HEK293 (cell line): ENCODE measurements around the gene USO1.

Experiments
- CTCF ChIA-PET: fragments of 350-600 bp; formaldehyde crosslinking; extraction: SDS; loops from one replicate; lab custom pipeline; 2021; ENCODE audit warnings: antibody characterized with exemption; lab: Yijun Ruan, JAX
- POLR2A ChIA-PET: fragments of 300-600 bp; formaldehyde crosslinking; extraction: SDS; loops from one replicate; lab custom pipeline; 2020; ENCODE audit warnings: antibody characterized with exemption, inconsistent platforms; lab: Yijun Ruan, JAX
- H3K27ac ChIP-seq: fragments of 200-500 bp; sonication (Bioruptor generic); 2 replicates; pipeline ENCODE4 v1.5.1; 2014; ENCODE audit warnings: low read depth, low read length, control low read depth, inconsistent platforms; ENCODE audit errors: extremely low read depth
- H3K36me3 ChIP-seq, 2 experiments: fragments of 200-500 bp in 1 of 2; sonication (Bioruptor generic) in 1 of 2; 1 replicate in 1 of 2; 2 replicates in 1 of 2; pipeline ENCODE4 v1.5.1; 2014 to 2017; ENCODE audit warnings: inconsistent platforms in 2 of 2, low read length in 2 of 2; ENCODE audit not compliant: control insufficient read depth in 2 of 2, insufficient read depth in 1 of 2
- H3K4me1 ChIP-seq: fragments of 200-500 bp; sonication (Bioruptor generic); 2 replicates; pipeline ENCODE4 v1.5.1; 2014; ENCODE audit warnings: mild to moderate bottlenecking, low read length, inconsistent platforms; ENCODE audit not compliant: control insufficient read depth, insufficient read depth
- H3K4me3 ChIP-seq: 2 replicates; pipeline ENCODE4 v1.5.1; 2011; ENCODE audit warnings: low read depth, mild to moderate bottlenecking, control low read depth, low read length, moderate library complexity
- H3K9me3 ChIP-seq: fragments of 200-500 bp; sonication (Bioruptor generic); 2 replicates; pipeline ENCODE4 v1.5.1; 2014; ENCODE audit warnings: low read depth, low read length, inconsistent platforms; ENCODE audit not compliant: control insufficient read depth, insufficient read depth
- BCL11B ChIP-seq: fragments of 450-650 bp; formaldehyde crosslinking; IDR thresholded peaks from 2 replicates; pipeline ENCODE4 v1.5.1; 2016; ENCODE audit warnings: low read depth, missing biosample characterization, missing genetic modification characterization
- EGR2 ChIP-seq: fragments of 450-650 bp; formaldehyde crosslinking; IDR thresholded peaks from 2 replicates; pipeline ENCODE4 v1.5.1; 2016; ENCODE audit warnings: low read depth, missing biosample characterization, missing genetic modification characterization
- GLIS1 ChIP-seq: fragments of 450-650 bp; formaldehyde crosslinking; IDR thresholded peaks from 2 replicates; pipeline ENCODE4 v1.5.1; 2016; ENCODE audit warnings: missing biosample characterization, missing genetic modification characterization
- HOXC10 ChIP-seq: sonication (generic); formaldehyde crosslinking; IDR thresholded peaks from 2 replicates; pipeline ENCODE4 v1.8.1; 2023; ENCODE audit warnings: mild to moderate bottlenecking, missing genetic modification reagents
- KLF7 ChIP-seq: fragments of 450-650 bp; formaldehyde crosslinking; IDR thresholded peaks from 2 replicates; pipeline ENCODE4 v1.5.1; 2016; ENCODE audit warnings: missing biosample characterization, missing genetic modification characterization, borderline replicate concordance
- PBX3 ChIP-seq: sonication (generic); formaldehyde crosslinking; IDR thresholded peaks from 2 replicates; pipeline ENCODE4 v1.8.1; 2022; ENCODE audit warnings: mild to moderate bottlenecking, moderate library complexity, missing genetic modification reagents
- SP3 ChIP-seq: fragments of 450-650 bp; formaldehyde crosslinking; IDR thresholded peaks from 2 replicates; pipeline ENCODE4 v1.5.1; 2016; ENCODE audit warnings: missing biosample characterization, missing genetic modification characterization
- TRIM28 ChIP-seq: IDR thresholded peaks from 2 replicates; pipeline ENCODE4 v1.6.1; 2011; ENCODE audit warnings: low read length, control low read depth, borderline replicate concordance
- ZNF10 ChIP-seq: fragments of 450-650 bp; formaldehyde crosslinking; IDR thresholded peaks from 2 replicates; pipeline ENCODE4 v1.5.1; 2017; ENCODE audit warnings: missing biosample characterization, missing genetic modification characterization
- ZNF19 ChIP-seq: fragments of 450-650 bp; formaldehyde crosslinking; IDR thresholded peaks from 2 replicates; pipeline ENCODE4; 2016; ENCODE audit warnings: missing biosample characterization, missing genetic modification characterization, low read depth
- ZNF221 ChIP-seq: fragments of 450-650 bp; formaldehyde crosslinking; IDR thresholded peaks from 2 replicates; pipeline ENCODE4 v1.5.1; 2017; ENCODE audit warnings: missing biosample characterization, missing genetic modification characterization, borderline replicate concordance
- ZNF391 ChIP-seq: fragments of 450-650 bp; formaldehyde crosslinking; IDR thresholded peaks from 2 replicates; pipeline ENCODE4 v1.5.1; 2016; ENCODE audit warnings: low read depth, missing biosample characterization, missing genetic modification characterization, borderline replicate concordance
- ZNF426 ChIP-seq: fragments of 450-650 bp; formaldehyde crosslinking; IDR thresholded peaks from 2 replicates; pipeline ENCODE4 v1.5.1; 2017; ENCODE audit warnings: missing biosample characterization, missing genetic modification characterization, mild to moderate bottlenecking, inconsistent platforms, moderate library complexity
- ZNF48 ChIP-seq: fragments of 450-650 bp; formaldehyde crosslinking; IDR thresholded peaks from 2 replicates; pipeline ENCODE4 v1.5.1; 2016; ENCODE audit warnings: missing biosample characterization, missing genetic modification characterization
- ZNF624 ChIP-seq: fragments of 450-650 bp; formaldehyde crosslinking; IDR thresholded peaks from 2 replicates; pipeline ENCODE4 v1.5.1; 2017; ENCODE audit warnings: missing biosample characterization, missing genetic modification characterization
- ZNF704 ChIP-seq: fragments of 450-650 bp; formaldehyde crosslinking; IDR thresholded peaks from 2 replicates; pipeline ENCODE4 v1.5.1; 2016; ENCODE audit warnings: missing biosample characterization, missing genetic modification characterization
- ZNF768 ChIP-seq: fragments of 450-650 bp; formaldehyde crosslinking; IDR thresholded peaks from 2 replicates; pipeline ENCODE4 v1.5.1; 2018; ENCODE audit warnings: missing biosample characterization, mild to moderate bottlenecking, missing genetic modification characterization
- ZSCAN23 ChIP-seq: fragments of 450-650 bp; formaldehyde crosslinking; IDR thresholded peaks from 2 replicates; pipeline ENCODE4 v1.5.1; 2016; ENCODE audit warnings: missing biosample characterization, missing genetic modification characterization

Gene USO1

GRCh38 chr4:75699299-75699698 is 25.1 kb upstream of the USO1 start:
- no peak for TF ChIP-seq BCL11B (tag by site-specific recombination)
- no peak for TF ChIP-seq ZNF426 (tag by site-specific recombination)
- no peaks in the 10 kb centered on the region; a peak in 1 of 3 replicates for H3K36me3 ChIP-seq

GRCh38 chr4:75702919-75703411 is 21.4 kb upstream of the USO1 start:
- no peaks in the 10 kb centered on the region for H3K9me3 ChIP-seq
- no peaks in the 10 kb centered on the region for H3K4me1 ChIP-seq
- H3K4me3 ChIP-seq: no peak overlapping the region
- no peaks in the 10 kb centered on the region; a peak in 1 of 3 replicates for H3K36me3 ChIP-seq
- no peak overlapping the region for H3K27ac ChIP-seq
- no peak for TF ChIP-seq ZNF48 (tag by site-specific recombination)
- TF ChIP-seq ZNF221 (tag by site-specific recombination): no peak
- no peak for TF ChIP-seq SP3 (tag by site-specific recombination)
- TF ChIP-seq ZNF768: no peak
- no peak for TF ChIP-seq HOXC10 (CRISPR knock-in tag)
- no peak for TF ChIP-seq GLIS1
- TF ChIP-seq ZSCAN23: no peak
- TF ChIP-seq TRIM28: no peak
- TF ChIP-seq ZNF704: no peak
- CTCF ChIA-PET: no interaction called here
- POLR2A ChIA-PET: no interaction called here

More at GRCh38 chr4:75699299-75699698, 25.1 kb upstream of the USO1 start:
- CTCF ChIA-PET: no interaction called here
- no peak overlapping the region for H3K4me3 ChIP-seq
- no peaks in the 10 kb centered on the region for H3K4me1 ChIP-seq
- POLR2A ChIA-PET: no interaction called here
- H3K27ac ChIP-seq: no peak overlapping the region
- H3K9me3 ChIP-seq: no peaks in the 10 kb centered on the region

- TF ChIP-seq EGR2 (peak; percentile 14; the same call in 1 of the 2 replicates), PBX3 (CRISPR knock-in tag) (no peak), GLIS1 (peak; percentile 62)
- TF ChIP-seq, all 188 proteins: peak for 2
- no peaks in the 10 kb centered on the region for H3K4me1 ChIP-seq
- POLR2A ChIA-PET: no interaction called here
- no peak overlapping the region for H3K4me3 ChIP-seq
- CTCF ChIA-PET: no interaction called here
- no peak overlapping the region for H3K27ac ChIP-seq
- H3K36me3 ChIP-seq: no peaks in the 10 kb centered on the region; a peak in 1 of 3 replicates
- H3K9me3 ChIP-seq: no peaks in the 10 kb centered on the region
These were observed 19.0 kb upstream of the USO1 start for GRCh38 chr4:75705198-75705977.

GRCh38 chr4:75708218-75708691 is 16.1 kb upstream of the USO1 start:
- TF ChIP-seq SP3 (tag by site-specific recombination) (no peak), ZNF10 (tag by site-specific recombination) (no peak), ZNF391 (no peak), ZNF624 (tag by site-specific recombination) (no peak), KLF7 (no peak), ZNF19 (no peak)
- Histone ChIP-seq H3K4me3 (no peak overlapping the region), H3K27ac (no peak overlapping the region), H3K9me3 (no peaks in the 10 kb centered on the region), H3K36me3 (no peaks in the 10 kb centered on the region; a peak in 1 of 3 replicates), H3K4me1 (no peaks in the 10 kb centered on the region)
- CTCF ChIA-PET: interaction anchor here (0.9 to 1.4 kb wide), 2 partner anchors 53 to 97 kb away, joined by 3 read pairs; no protein-coding TSS in a partner anchor
- POLR2A ChIA-PET: no interaction called here
